A673 (cell line): ENCODE results near the gene ZNF205. TPM values are rescaled to one million over a fixed set of nuclear protein-coding genes. Genes with fewer than 3 reads are reported as not detected.

Experiments
- BruUV-seq: library from RNA; stranded (reverse); fragments of 400-500 nt; replicated peaks from 2 replicates; lab custom pipeline; 2021; lab: Mats Ljungman, UMichigan
- CTCF ChIA-PET: fragments of 300-600 bp; sonication (Branson Sonifier 250); formaldehyde crosslinking; loops from one replicate; lab custom pipeline; 2022; ENCODE audit warnings: antibody characterized with exemption; lab: Charles Lee
- POLR2A ChIA-PET: fragments of 300-600 bp; sonication (Branson Sonifier 250); formaldehyde crosslinking; loops from one replicate; lab custom pipeline; 2022; ENCODE audit warnings: antibody characterized with exemption; ENCODE audit not compliant: low non-redundant PET; lab: Charles Lee
- DNase-seq: peaks from one replicate; pipeline ENCODE4 v3.0.0-alpha.2; 2015; ENCODE audit warnings: low spot score
- H3K27ac ChIP-seq: fragments of 200-600 bp; sonication (generic); 2 replicates; pipeline ENCODE4 v1.5.1; 2016; ENCODE audit warnings: mixed run types, low read depth, mild to moderate bottlenecking, mixed read lengths, antibody characterized with exemption, low read length; ENCODE audit not compliant: poor library complexity, severe bottlenecking
- H3K27me3 ChIP-seq: fragments of 200-600 bp; sonication (generic); replicated peaks from 2 replicates; pipeline ENCODE4 v1.6.1; 2017; ENCODE audit warnings: mixed run types, low read depth, mild to moderate bottlenecking, mixed read lengths, antibody characterized with exemption, low read length; ENCODE audit not compliant: insufficient read depth, poor library complexity
- H3K36me3 ChIP-seq: fragments of 200-600 bp; sonication (generic); 2 replicates; pipeline ENCODE4 v1.6.1; 2016; ENCODE audit warnings: mixed run types, mild to moderate bottlenecking, mixed read lengths, antibody characterized with exemption, low read length; ENCODE audit not compliant: insufficient read depth, poor library complexity, severe bottlenecking
- H3K4me1 ChIP-seq: fragments of 200-600 bp; sonication (generic); 2 replicates; pipeline ENCODE4 v1.6.1; 2017; ENCODE audit warnings: mixed run types, mild to moderate bottlenecking, mixed read lengths, antibody characterized with exemption, low read length; ENCODE audit not compliant: insufficient read depth, poor library complexity, severe bottlenecking
- H3K4me3 ChIP-seq: fragments of 200-600 bp; sonication (generic); 2 replicates; pipeline ENCODE4 v1.5.1; 2016; ENCODE audit warnings: low read depth, mixed run types, mild to moderate bottlenecking, mixed read lengths, low read length; ENCODE audit not compliant: poor library complexity, severe bottlenecking
- H3K9me3 ChIP-seq: fragments of 200-600 bp; sonication (generic); 2 replicates; pipeline ENCODE4 v1.6.1; 2016; ENCODE audit warnings: mixed run types, low read depth, mild to moderate bottlenecking, mixed read lengths, antibody characterized with exemption, low read length; ENCODE audit not compliant: poor library complexity, severe bottlenecking
- CTCF ChIP-seq: fragments of 300-800, 200-600 bp; sonication (generic); conservative IDR thresholded peaks from 2 replicates; pipeline ENCODE4 v1.5.1; 2017; ENCODE audit warnings: low read depth, mild to moderate bottlenecking, antibody characterized with exemption, low read length, moderate library complexity, mixed read lengths
- EZH2 ChIP-seq: fragments of 200-600 bp; sonication (generic); IDR thresholded peaks from 2 replicates; pipeline ENCODE4 v1.6.1; 2017; ENCODE audit warnings: borderline replicate concordance, low read depth, mild to moderate bottlenecking, mixed read lengths, antibody characterized with exemption, low read length; ENCODE audit not compliant: poor library complexity, severe bottlenecking
- intact Hi-C: fragments of 100-400 bp; cut with micrococcal nuclease; formaldehyde crosslinking; loops from one replicate; pipeline ENCODE4 v1.10.0; 2022; ENCODE audit not compliant: unreplicated experiment
- total RNA-seq: library from RNA; stranded (reverse); gene quantifications from 2 replicates; pipeline ENCODE4 v1.2.3, GENCODE V29; 2021

The ZNF205 gene
- total RNA-seq, 1 experiment from 2014 or later: 19.0 TPM

GRCh38 chr16:3095869-3096268 is 16.5 kb upstream of the ZNF205 start:
- BruUV-seq: no TSS peak
- Histone ChIP-seq H3K4me1 (peaks cover 12% of the 10 kb centered on the region), H3K36me3 (no peaks in the 10 kb centered on the region), H3K27ac (no peak overlapping the region), H3K4me3 (no peak overlapping the region), H3K9me3 (no peaks in the 10 kb centered on the region), H3K27me3 (no peaks in the 10 kb centered on the region)
- POLR2A ChIA-PET: no interaction called here
- no peak for TF ChIP-seq EZH2
- peak; percentile 44 for TF ChIP-seq CTCF
- CTCF ChIA-PET: interaction anchor here (0.7 to 1.2 kb wide), 2 partner anchors 33 to 1144 kb away, joined by 4 to 7 read pairs; no protein-coding TSS in a partner anchor
- intact Hi-C loops: no loop called here
- peak; percentile 63 for DNase-seq

- intact Hi-C loops: no loop called here
- Histone ChIP-seq H3K4me3 (no peak overlapping the region), H3K27me3 (no peaks in the 10 kb centered on the region), H3K27ac (no peak overlapping the region), H3K9me3 (no peaks in the 10 kb centered on the region), H3K36me3 (no peaks in the 10 kb centered on the region), H3K4me1 (peaks cover 14% of the 10 kb centered on the region)
- DNase-seq: no peak
- CTCF ChIA-PET: interaction anchor here (0.7 to 1.2 kb wide), 2 partner anchors 33 to 1145 kb away, joined by 4 to 7 read pairs; no protein-coding TSS in a partner anchor
- TF ChIP-seq CTCF (no peak), EZH2 (no peak)
- BruUV-seq: no TSS peak
- POLR2A ChIA-PET: no interaction called here
These were observed 16.0 kb upstream of the ZNF205 start for GRCh38 chr16:3096362-3096761.

- no peak for DNase-seq
- Histone ChIP-seq H3K9me3 (no peaks in the 10 kb centered on the region), H3K4me3 (no peak overlapping the region), H3K36me3 (no peaks in the 10 kb centered on the region), H3K27me3 (no peaks in the 10 kb centered on the region), H3K4me1 (peaks cover 14% of the 10 kb centered on the region), H3K27ac (no peak overlapping the region)
- no peak for TF ChIP-seq EZH2
- TF ChIP-seq CTCF: no peak
- CTCF ChIA-PET: interaction anchor here (1.3 kb wide), 1 partner anchor 65 kb away, joined by 3 read pairs; no protein-coding TSS in a partner anchor
- POLR2A ChIA-PET: no interaction called here
- intact Hi-C loops: no loop called here
- BruUV-seq: no TSS peak
These were observed 15.1 kb upstream of the ZNF205 start for GRCh38 chr16:3097266-3097665.
